Adrenal gland (tissue), 19 donors: ENCODE measurements around the gene VANGL2. TPM values are rescaled to one million over a fixed set of nuclear protein-coding genes. Genes with fewer than 3 reads are reported as not detected.
A peak's percentile ranks its signal among the peaks of the same experiment; 100 is the strongest.

ENCODE experiments used
- DNase-seq, 7 donors: peaks; one replicate each; pipeline ENCODE4 v3.0.0-alpha.2; 2019 to 2020
- H3K27ac ChIP-seq, 5 donors: fragments of 200-600 bp; sonication (generic) in 4 of 5; 1 replicate in 3 of 5; 2 replicates in 2 of 5; pipeline versions ENCODE4 v1.5.1 to v1.8.0; 2016 to 2020; ENCODE audit warnings: mild to moderate bottlenecking in 1 of 5
- H3K27me3 ChIP-seq: fragments of 200-600 bp; 2 replicates; pipeline ENCODE4 v1.8.0; 2021
- H3K36me3 ChIP-seq, 2 donors: fragments of 200-600 bp; replicated peaks in 1 of 2; 1 replicate in 1 of 2; 2 replicates in 1 of 2; pipeline versions ENCODE4 v1.5.1 to v1.8.0; 2018 to 2022
- H3K4me1 ChIP-seq, 2 donors: fragments of 200-600 bp; replicated peaks in 1 of 2; 1 replicate in 1 of 2; 2 replicates in 1 of 2; pipeline versions ENCODE4 v1.5.1 to v1.8.0; 2018 to 2021
- H3K4me3 ChIP-seq, 4 donors: fragments of 200-600 bp; sonication (generic) in 3 of 4; one replicate each; pipeline ENCODE4 v1.5.1; 2016 to 2018
- H3K9me3 ChIP-seq, 3 donors: fragments of 200-600 bp; sonication (generic) in 1 of 3; replicated peaks in 1 of 3; 1 replicate in 2 of 3; 2 replicates in 1 of 3; pipeline versions ENCODE4 v1.5.1 to v1.8.0; 2016 to 2021
- CTCF ChIP-seq, 6 experiments: fragments of 450-650 bp in 4 of 6; fragments of 200-600 bp in 2 of 6; sonication (generic) in 1 of 6; IDR thresholded peaks; 1 replicate in 5 of 6; 2 replicates in 1 of 6; pipeline versions ENCODE4 v1.5.1 to v1.8.0; 2016 to 2021; ENCODE audit warnings: antibody characterized with exemption in 6 of 6, mild to moderate bottlenecking in 2 of 6, moderate library complexity in 1 of 6
- POLR2A ChIP-seq, 2 donors: fragments of 450-650 bp; IDR thresholded peaks; one replicate each; pipeline ENCODE4 v1.6.1; 2017; ENCODE audit warnings: antibody characterized with exemption in 2 of 2, mild to moderate bottlenecking in 2 of 2, moderate library complexity in 1 of 2
- WGBS, 4 donors: extraction: QIAGEN DNeasy Blood & Tissue Kit in 2 of 4; methylation state at CpG; one replicate each; pipeline versions ENCODE4 v1.1.5 to v1.1.7; 2013 to 2017; 5-methylcytosine and 5-hydroxymethylcytosine counted together
- intact Hi-C, 2 donors: fragments of 100-400 bp; cut with DNase I; formaldehyde crosslinking; loops; one replicate each; pipeline versions ENCODE4 v1.14.1 to v1.15.0; 2022 to 2023
- long read RNA-seq, 10 donors: library from polyadenylated mRNA in 3 of 10; unstranded in 2 of 10; stranded (forward) in 1 of 10; transcript quantifications; one replicate each; pipeline ENCODE4 v2.0.0 and lab custom pipeline, GENCODE V29; 2021 to 2026
- polyA plus RNA-seq, 3 donors: library from polyadenylated mRNA; stranded (reverse); fragments of 200-250 nt in 2 of 3; fragments of 350-450 nt in 1 of 3; fragmentation: Illumina TruSeq in 1 of 3; extraction: RNeasy Lipid Tissue Mini Kit (QIAGEN cat#74804) in 1 of 3; gene quantifications; one replicate each; pipeline ENCODE4 v1.2.3, GENCODE V29; 2013 to 2014
- total RNA-seq, 9 donors: library from RNA; depleted of rRNA in 4 of 9; stranded (reverse); fragments of >200 nt in 4 of 9; fragments of 120-200 nt in 1 of 9; fragmentation: NEBNext Ultra II Directional in 1 of 9; extraction: Animal tissue kit (Norgen Biotek cat#: 25700) in 1 of 9; gene quantifications; one replicate each; pipeline versions ENCODE4 v1.1.0 to v1.2.4, GENCODE V29; 2013 to 2023
- donor health status: healthy with polysubstance abuse.
- donor health status: Bipolar disorder and iron deficiency.
- donor health status: DM: yes; HTN: yes; CAD: no.
- donor health status: DM: no; HTN: no; CAD: no.
- donor health status: DM: no; HTN: no; CAD: no.
- donor health status: DM: yes; HTN: yes; CAD: no.

Gene VANGL2
- total RNA-seq (1 to 10 TPM in 3 of 9 donors, under 1 TPM in 6; 0.20 to 2.2 (median 0.71) TPM), polyA plus RNA-seq (1 to 10 TPM in 1 of 3 donors, under 1 TPM in 2; 0.64 to 1.1 (median 0.97) TPM)
- long read RNA-seq, donor 1, result 0 reads
- long read RNA-seq, donor 2, result 0 reads
- long read RNA-seq, donor 3, result 0 reads
- long read RNA-seq, donor 4, result 0 reads
- long read RNA-seq, donor 5, result 0 reads
- long read RNA-seq, donor 6, result 0 reads
- long read RNA-seq, donor 7, result 0 reads
- long read RNA-seq, donor 8, result 0 reads
- long read RNA-seq, donor 9, result 0 reads
- long read RNA-seq, donor 10, result 0 reads

DNA sequence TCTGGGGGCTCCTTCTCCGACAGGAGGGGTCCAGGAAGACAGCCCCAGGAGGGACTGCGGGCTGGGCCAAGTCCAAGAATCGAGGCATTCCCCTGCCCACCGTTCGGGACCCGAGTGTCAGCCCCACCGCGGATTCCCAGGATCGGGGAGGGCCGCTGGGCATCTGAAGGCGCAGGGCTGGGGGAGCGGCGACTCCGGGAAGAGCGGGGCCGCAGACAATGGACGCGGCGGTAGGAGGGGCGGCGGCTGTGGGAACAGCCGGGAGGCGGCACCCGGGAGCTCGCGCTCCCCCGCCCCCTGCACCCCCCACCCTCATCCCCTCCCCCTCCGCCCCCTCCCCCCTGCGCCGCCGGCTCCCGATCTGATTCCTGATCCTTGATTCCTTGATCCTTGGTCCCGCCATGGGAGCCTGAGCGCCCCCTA, at the start of gene VANGL2:
TSS of gene VANGL2 (plus strand) at position 342 of the 423 bp plus-strand sequence. CDS start 15,274 bp downstream, outside the sequence.
- H3K4me1 ChIP-seq, result no peaks in the 10 kb centered on the region
- intact Hi-C loops, result no loop called here
- TF ChIP-seq POLR2A (IDR thresholded peaks at IDR 0.05) (no peak), CTCF (IDR thresholded peaks at IDR 0.05) (no peak)
- H3K36me3 ChIP-seq, result no peaks in the 10 kb centered on the region
- H3K27me3 ChIP-seq, result peaks cover 21% of the 10 kb centered on the region
- H3K9me3 ChIP-seq, result no peaks in the 10 kb centered on the region
- peak; percentile 19 to 70 (median 42) for DNase-seq
- WGBS, 4 donors, result 0 to 3% (median 1%) methylated on average over 1 to 30 of the region's 34 CpGs; no CpG with 5 or more reads in 1 of the 4 donors
- no peak within 1 kb of the TSS for H3K27ac ChIP-seq
- H3K4me3 ChIP-seq, result peak within 1 kb of the TSS in 2 of 4 donors; percentile 37 to 79

- Histone ChIP-seq H3K27ac (no peak overlapping the region), H3K36me3 (peaks cover 0 to 96% of the 10 kb centered on the region in 2 donors), H3K27me3 (no peaks in the 10 kb centered on the region), H3K4me3 (no peak overlapping the region), H3K9me3 (no peaks in the 10 kb centered on the region), H3K4me1 (no peaks in the 10 kb centered on the region)
- intact Hi-C loops, result no loop called here
- no peak for TF ChIP-seq CTCF (IDR thresholded peaks at IDR 0.05)
- no peak for TF ChIP-seq POLR2A (IDR thresholded peaks at IDR 0.05)
- DNase-seq, result no peak
- 78 to 84% (median 79%) methylated on average over 4 of the region's 4 CpGs for whole genome bisulfite sequencing, 4 donors
These were observed 48.7 kb upstream of the VANGL2 start for GRCh38 chr1:160351629-160352028.

DNA sequence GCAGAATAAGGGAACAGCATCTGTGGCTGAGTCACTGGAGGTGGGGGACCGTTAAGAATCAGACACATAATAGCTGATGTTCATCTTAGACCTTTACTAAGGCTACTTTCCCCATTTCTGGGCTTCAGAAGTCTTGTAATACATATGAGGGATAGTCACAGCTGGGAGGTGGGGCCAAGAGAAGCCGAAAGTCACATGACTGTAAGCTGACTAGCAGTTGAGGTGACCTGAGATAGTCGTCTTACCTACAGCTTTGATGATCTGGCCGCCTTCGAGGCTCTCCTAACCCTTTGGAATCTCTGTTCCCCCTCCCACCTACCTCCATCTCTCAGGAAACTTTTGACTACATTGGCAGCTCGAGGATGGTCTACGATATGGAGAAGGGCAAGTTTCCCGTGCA, 47.8 kb upstream of the VANGL2 start:
- H3K4me1 ChIP-seq, result no peaks in the 10 kb centered on the region
- peaks cover 0 to 99% of the 10 kb centered on the region in 2 donors for H3K36me3 ChIP-seq
- intact Hi-C loops, result no loop called here
- TF ChIP-seq CTCF (IDR thresholded peaks at IDR 0.05) (no peak), POLR2A (IDR thresholded peaks at IDR 0.05) (no peak)
- H3K4me3 ChIP-seq, result no peak overlapping the region
- no peaks in the 10 kb centered on the region for H3K27me3 ChIP-seq
- no peak overlapping the region for H3K27ac ChIP-seq
- 87 to 92% (median 90%) methylated on average over 8 of the region's 8 CpGs for WGBS, 4 donors
- DNase-seq, result no peak
- no peaks in the 10 kb centered on the region for H3K9me3 ChIP-seq

DNA sequence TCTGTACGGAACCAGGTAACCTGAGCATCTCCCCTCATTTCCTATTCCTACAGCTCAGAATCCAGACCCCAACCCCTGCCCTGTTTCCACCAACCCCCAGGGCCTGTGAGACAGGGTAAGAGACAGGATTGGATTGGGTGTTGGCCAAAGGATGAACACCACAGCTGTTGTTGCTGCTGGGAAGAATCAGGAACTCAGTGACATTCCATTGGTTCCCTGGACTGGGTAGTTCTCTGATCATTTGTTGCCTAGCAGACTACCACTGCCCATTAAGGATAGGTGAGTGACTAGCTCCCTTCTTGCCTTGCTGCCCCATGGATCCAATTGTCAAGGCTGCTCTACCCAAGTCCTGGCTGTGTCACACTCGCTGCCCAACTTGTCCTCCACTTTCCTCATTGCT, 47.1 kb upstream of the VANGL2 start:
- no peak overlapping the region for H3K27ac ChIP-seq
- TF ChIP-seq POLR2A (IDR thresholded peaks at IDR 0.05) (no peak), CTCF (IDR thresholded peaks at IDR 0.05) (no peak)
- H3K36me3 ChIP-seq, result peaks cover 0 to 99% of the 10 kb centered on the region in 2 donors
- H3K4me1 ChIP-seq, result no peaks in the 10 kb centered on the region
- no peaks in the 10 kb centered on the region for H3K27me3 ChIP-seq
- 88 to 95% (median 95%) methylated on average over 2 of the region's 2 CpGs for WGBS, 4 donors
- no peak for DNase-seq
- no peak overlapping the region for H3K4me3 ChIP-seq
- H3K9me3 ChIP-seq, result no peaks in the 10 kb centered on the region
- intact Hi-C loops, result no loop called here
